T-cell (primary cell): ENCODE results near the gene EEA1. TPM values are rescaled to one million over a fixed set of nuclear protein-coding genes. Genes with fewer than 3 reads are reported as not detected.

Experiments used
- ATAC-seq, 4 experiments: fragments of 200-7000 bp in 3 of 4; fragments of 150-1000 bp in 1 of 4; cut with Tn5 transposase; replicated peaks in 1 of 4; 1 replicate in 3 of 4; 2 replicates in 1 of 4; pipeline ENCODE4 v1.10.0; 2021; ENCODE audit warnings: moderate library complexity in 3 of 4, mild to moderate bottlenecking in 2 of 4, moderate number of reproducible peaks in 1 of 4
- CTCF ChIA-PET, 2 donors: fragments of 300-600 bp; sonication (Branson Sonifier 250); formaldehyde crosslinking; loops; one replicate each; lab custom pipeline; 2022; ENCODE audit warnings: antibody characterized with exemption in 2 of 2; lab: Charles Lee
- POLR2A ChIA-PET, 2 donors: fragments of 300-600 bp; sonication (Branson Sonifier 250); formaldehyde crosslinking; loops; one replicate each; lab custom pipeline; 2022; ENCODE audit warnings: antibody characterized with exemption in 2 of 2; lab: Charles Lee
- DNase-seq, 35 experiments: peaks; one replicate each; pipeline versions ENCODE4 v3.0.0 to v3.0.0-alpha.2; 2013 to 2023
- H3K27ac ChIP-seq: one replicate; pipeline ENCODE4 v1.5.1; 2013; ENCODE audit warnings: low read length
- H3K27me3 ChIP-seq, 2 experiments: replicated peaks in 1 of 2; 1 replicate in 1 of 2; 2 replicates in 1 of 2; pipeline versions ENCODE4 v1.6.1 to v1.7.0; 2013; ENCODE audit warnings: low read length in 1 of 2, mixed read lengths in 1 of 2; ENCODE audit not compliant: control insufficient read depth in 2 of 2, insufficient read depth in 2 of 2; ENCODE audit errors: extremely low read depth in 1 of 2
- H3K36me3 ChIP-seq, 2 donors: 1 replicate in 1 of 2; 2 replicates in 1 of 2; pipeline versions ENCODE4 v1.6.1 to v1.7.0; 2013; ENCODE audit warnings: low read length in 1 of 2; ENCODE audit not compliant: control insufficient read depth in 2 of 2, insufficient read depth in 1 of 2; ENCODE audit errors: extremely low read depth in 1 of 2
- H3K4me1 ChIP-seq, 2 experiments: 1 replicate in 1 of 2; 2 replicates in 1 of 2; pipeline versions ENCODE4 v1.6.1 to v1.7.0; 2013; ENCODE audit warnings: low read length in 2 of 2, mixed read lengths in 1 of 2; ENCODE audit not compliant: insufficient read depth in 2 of 2, control insufficient read depth in 1 of 2; ENCODE audit errors: extremely low read depth in 1 of 2
- H3K4me3 ChIP-seq, 2 donors: 1 replicate in 1 of 2; 2 replicates in 1 of 2; pipeline versions ENCODE4 v1.5.1 to v1.7.0; 2013; ENCODE audit warnings: mild to moderate bottlenecking in 2 of 2, low read length in 1 of 2, moderate library complexity in 1 of 2; ENCODE audit not compliant: control insufficient read depth in 1 of 2; ENCODE audit errors: extremely low read depth in 1 of 2
- H3K9me3 ChIP-seq: 2 replicates; pipeline ENCODE4 v1.7.0; 2013
- H3K27ac Mint-ChIP-seq, 2 donors: one replicate each; pipeline ENCODE4 v1.8.0; 2020 to 2021; ENCODE audit warnings: mild to moderate bottlenecking in 2 of 2, mixed read lengths in 2 of 2
- H3K27me3 Mint-ChIP-seq, 2 donors: one replicate each; pipeline ENCODE4 v1.8.0; 2021 to 2022; ENCODE audit warnings: mixed read lengths in 2 of 2
- H3K36me3 Mint-ChIP-seq: one replicate; pipeline ENCODE4 v1.8.0; 2021; ENCODE audit warnings: mixed read lengths
- H3K4me1 Mint-ChIP-seq, 3 donors: one replicate each; pipeline ENCODE4 v1.8.0; 2020 to 2022; ENCODE audit warnings: mixed read lengths in 3 of 3, mild to moderate bottlenecking in 1 of 3
- H3K4me3 Mint-ChIP-seq, 3 donors: one replicate each; pipeline ENCODE4 v1.8.0; 2020 to 2022; ENCODE audit warnings: mild to moderate bottlenecking in 3 of 3, mixed read lengths in 3 of 3, moderate library complexity in 3 of 3
- H3K9me3 Mint-ChIP-seq, 3 donors: one replicate each; pipeline ENCODE4 v1.8.0; 2020 to 2022; ENCODE audit warnings: mixed read lengths in 3 of 3
- WGBS: methylation state at CpG from one replicate; pipeline ENCODE4 v1.1.5; 2013; ENCODE audit warnings: missing lambda C conversion rate; ENCODE audit not compliant: insufficient coverage; 5-methylcytosine and 5-hydroxymethylcytosine counted together
- total RNA-seq, 35 experiments: library from RNA in 6 of 35; stranded (reverse) in 6 of 35; fragments of 120-200 nt in 1 of 35; gene quantifications; one replicate each; pipeline versions ENCODE4 v1.2.1 to v1.2.4 and lab custom pipeline; 2013 to 2026

Gene EEA1
- total RNA-seq, 5 donors from 2014 or later (not counting 1 experiment from before 2014, with no cell fraction given), result 21.4 to 29.5 (median 23.5) TPM

DNA sequence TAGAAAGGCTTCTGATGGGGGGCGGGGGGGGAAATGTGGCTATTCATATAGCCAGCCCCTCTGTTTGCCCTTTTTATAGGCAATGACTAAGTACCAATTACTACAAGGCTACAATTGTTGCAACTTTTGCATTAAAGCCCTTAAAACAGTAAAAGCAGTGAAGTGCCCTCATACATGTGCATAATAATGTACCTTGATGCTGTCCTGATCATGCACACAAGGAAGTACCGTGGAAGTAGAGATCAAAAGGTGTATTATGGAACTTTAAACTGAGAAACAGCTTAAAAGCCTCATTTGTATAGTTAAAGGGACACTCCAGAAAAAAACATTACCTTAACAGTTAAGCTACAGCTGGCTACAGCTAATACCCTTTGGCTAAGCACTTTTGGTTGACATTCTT lies 114.5 kb downstream of the EEA1 start:
- CTCF ChIA-PET, result no interaction called here

DNA sequence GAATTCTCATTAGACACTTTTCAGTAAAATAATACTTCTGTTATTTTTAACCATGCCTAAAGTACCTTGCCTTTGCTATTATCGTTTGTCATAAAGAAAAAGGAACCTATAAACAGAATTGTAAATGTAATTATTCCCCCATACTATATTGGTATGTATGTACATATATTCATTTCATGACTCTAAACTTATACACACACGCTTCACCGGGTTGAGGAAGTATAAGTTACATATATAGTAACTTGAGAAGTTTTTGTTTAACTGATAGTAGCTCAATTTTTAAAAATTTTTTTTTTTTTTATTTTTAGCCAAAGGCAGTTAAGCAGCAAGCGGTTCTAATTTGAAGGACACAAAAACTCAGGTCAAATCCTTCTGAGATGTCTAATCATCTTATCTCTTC lies 118.7 kb downstream of the EEA1 start:
- Histone ChIP-seq H3K27ac (no peak overlapping the region), H3K36me3 (peaks cover 0 to 17% of the 10 kb centered on the region in 2 donors), H3K27me3 (no peaks in the 10 kb centered on the region), H3K9me3 (no peaks in the 10 kb centered on the region), H3K4me1 (no peaks in the 10 kb centered on the region), H3K4me3 (no peak overlapping the region)
- Mint-ChIP-seq H3K9me3 (no peaks in the 10 kb centered on the region), H3K4me1 (no peaks in the 10 kb centered on the region), H3K36me3 (peaks cover 55% of the 10 kb centered on the region), H3K27ac (no peak overlapping the region), H3K4me3 (no peak overlapping the region), H3K27me3 (no peaks in the 10 kb centered on the region)
- POLR2A ChIA-PET, result no interaction called here
- ATAC-seq (no peak), DNase-seq (no peak)
- CTCF ChIA-PET, result interaction anchor here in 1 of 2 donors (0.7 kb wide), 1 partner anchor 1161 kb away, joined by 4 read pairs; no protein-coding TSS in a partner anchor
- no CpG with 5 or more reads among the region's 4 CpGs for WGBS

More for the DNA sequence above, 114.5 kb downstream of the EEA1 start:
- ATAC-seq (no peak), DNase-seq (no peak)
- POLR2A ChIA-PET, result interaction anchor here in 1 of 2 donors (0.6 to 0.8 kb wide), 2 partner anchors 13 to 116 kb away, joined by 6 to 9 read pairs; no protein-coding TSS in a partner anchor
- Histone ChIP-seq H3K27me3 (no peaks in the 10 kb centered on the region), H3K4me1 (no peaks in the 10 kb centered on the region), H3K9me3 (no peaks in the 10 kb centered on the region), H3K4me3 (no peak overlapping the region), H3K27ac (no peak overlapping the region), H3K36me3 (peaks cover 0 to 15% of the 10 kb centered on the region in 2 donors)
- H3K9me3 Mint-ChIP-seq, result no peaks in the 10 kb centered on the region
- no peaks in the 10 kb centered on the region for H3K4me1 Mint-ChIP-seq
- H3K27me3 Mint-ChIP-seq, result no peaks in the 10 kb centered on the region
- peaks cover 37% of the 10 kb centered on the region for H3K36me3 Mint-ChIP-seq
- no CpG with 5 or more reads among the region's 2 CpGs for WGBS
- H3K27ac Mint-ChIP-seq, result no peak overlapping the region
- no peak overlapping the region for H3K4me3 Mint-ChIP-seq

DNA sequence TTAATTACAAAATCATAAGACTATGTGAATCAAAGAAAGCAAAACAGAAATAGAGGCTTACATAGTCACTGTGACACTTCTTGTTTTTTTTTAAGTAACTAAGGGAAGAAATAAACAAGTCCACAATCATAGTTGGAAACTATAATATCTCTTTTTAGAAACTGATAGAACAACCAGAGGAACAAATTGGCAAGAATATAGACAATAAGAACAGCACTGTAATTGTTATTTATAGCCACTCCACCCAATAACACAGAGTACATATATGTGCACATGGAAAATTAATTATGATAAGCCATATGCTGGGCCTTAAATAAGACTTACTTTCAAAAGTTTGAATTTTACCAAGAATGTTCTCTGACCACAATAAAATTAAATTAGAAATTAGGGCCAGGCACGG lies 125.2 kb downstream of the EEA1 start:
- Histone ChIP-seq H3K4me1 (no peaks in the 10 kb centered on the region), H3K4me3 (no peak overlapping the region), H3K9me3 (no peaks in the 10 kb centered on the region), H3K27ac (no peak overlapping the region), H3K27me3 (no peaks in the 10 kb centered on the region), H3K36me3 (peaks cover 0 to 38% of the 10 kb centered on the region in 2 donors)
- POLR2A ChIA-PET, result no interaction called here
- no peak overlapping the region for H3K27ac Mint-ChIP-seq
- DNase-seq, result no peak
- H3K36me3 Mint-ChIP-seq, result peaks cover 58% of the 10 kb centered on the region
- CTCF ChIA-PET, result no interaction called here
- H3K4me1 Mint-ChIP-seq, result peaks cover 0 to 3% (median 0%) of the 10 kb centered on the region in 3 donors
- H3K4me3 Mint-ChIP-seq, result no peak overlapping the region
- no peak for ATAC-seq
- H3K27me3 Mint-ChIP-seq, result no peaks in the 10 kb centered on the region
- no peaks in the 10 kb centered on the region for H3K9me3 Mint-ChIP-seq
- no CpG with 5 or more reads among the region's 1 CpG for WGBS

DNA sequence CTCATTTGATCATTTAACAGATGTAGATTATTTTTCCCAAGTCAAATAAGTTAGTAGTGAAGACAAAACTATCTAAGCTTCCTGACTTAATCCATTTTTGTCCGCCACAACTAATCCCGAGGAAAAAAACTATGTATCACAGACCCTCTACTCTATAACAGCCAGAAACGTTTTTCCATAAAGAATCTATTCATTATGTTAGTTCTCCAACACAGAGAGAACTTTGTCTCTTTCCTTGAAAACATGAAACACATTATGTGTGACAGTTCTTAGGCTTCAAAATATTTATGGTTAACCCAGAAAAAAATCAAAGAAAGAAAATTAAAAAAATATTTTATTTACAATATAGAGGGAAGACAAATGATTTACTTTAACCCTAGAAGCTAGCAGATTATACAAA lies 126.2 kb downstream of the EEA1 start:
- H3K36me3 Mint-ChIP-seq, result peaks cover 55% of the 10 kb centered on the region

DNA sequence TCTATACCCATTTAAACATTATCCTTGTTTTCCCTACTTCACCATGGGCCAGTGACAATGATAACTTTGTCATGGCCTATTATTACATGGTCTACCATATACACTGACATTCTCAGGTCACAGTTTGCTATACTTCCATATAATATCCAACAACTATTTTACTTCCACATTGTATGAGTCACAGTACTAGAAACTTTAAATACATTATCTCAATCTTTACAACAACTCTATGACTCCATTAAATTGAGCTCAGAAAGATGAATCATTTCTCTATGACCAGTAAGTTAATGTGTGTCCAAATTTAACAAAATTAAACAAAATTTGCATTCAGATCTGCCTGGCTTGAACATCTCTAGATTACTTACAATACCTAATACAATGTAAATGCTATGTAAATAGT lies 132.4 kb downstream of the EEA1 start:
- ATAC-seq, result no peak
- no peaks in the 10 kb centered on the region for H3K27me3 ChIP-seq

More for the DNA sequence above, 126.2 kb downstream of the EEA1 start:
- ATAC-seq (no peak), DNase-seq (no peak)
- H3K36me3 ChIP-seq, result peaks cover 0 to 33% of the 10 kb centered on the region in 2 donors
- Mint-ChIP-seq H3K9me3 (no peaks in the 10 kb centered on the region), H3K27me3 (no peaks in the 10 kb centered on the region), H3K4me3 (no peak overlapping the region), H3K27ac (no peak overlapping the region), H3K4me1 (peaks cover 0 to 3% (median 0%) of the 10 kb centered on the region in 3 donors)
- ChIA-PET CTCF (no interaction called here), POLR2A (no interaction called here)
- H3K4me1 ChIP-seq, result no peaks in the 10 kb centered on the region
- H3K4me3 ChIP-seq, result no peak overlapping the region
- 100% methylated on average over 1 of the region's 3 CpGs for WGBS
- no peaks in the 10 kb centered on the region for H3K9me3 ChIP-seq
- no peaks in the 10 kb centered on the region for H3K27me3 ChIP-seq
- no peak overlapping the region for H3K27ac ChIP-seq

DNA sequence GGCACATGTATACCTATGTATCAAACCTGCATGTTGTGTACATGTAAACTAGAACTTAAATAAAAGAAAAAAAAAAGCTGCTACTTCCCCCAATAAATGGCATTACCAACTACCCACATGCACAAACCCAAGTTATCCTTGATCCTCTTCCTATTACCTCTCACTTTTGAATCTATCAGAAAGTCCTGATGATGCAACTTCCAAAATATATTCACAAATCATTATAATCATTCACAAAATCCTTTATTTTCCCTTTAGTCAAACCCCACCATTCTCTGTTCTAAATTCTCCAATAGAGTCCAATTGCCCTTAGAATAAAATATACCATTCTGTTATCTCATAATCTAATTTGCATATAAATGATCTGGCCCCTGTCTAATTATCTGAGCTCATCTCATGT lies 134.3 kb downstream of the EEA1 start:
- Histone ChIP-seq H3K4me3 (no peak overlapping the region), H3K4me1 (no peaks in the 10 kb centered on the region), H3K9me3 (no peaks in the 10 kb centered on the region), H3K27me3 (no peaks in the 10 kb centered on the region), H3K36me3 (peaks cover 0 to 7% of the 10 kb centered on the region in 2 donors), H3K27ac (no peak overlapping the region)
- peaks cover 75% of the 10 kb centered on the region for H3K36me3 Mint-ChIP-seq
- H3K9me3 Mint-ChIP-seq, result peaks cover 8 to 27% (median 14%) of the 10 kb centered on the region in 3 donors
- no peaks in the 10 kb centered on the region for H3K27me3 Mint-ChIP-seq
- H3K4me3 Mint-ChIP-seq, result no peak overlapping the region
- ATAC-seq (no peak), DNase-seq (no peak)
- POLR2A ChIA-PET, result interaction anchor here in 1 of 2 donors (1.0 kb wide), 1 partner anchor 115 kb away, joined by 3 read pairs; no protein-coding TSS in a partner anchor
- no peak overlapping the region for H3K27ac Mint-ChIP-seq
- peaks cover 12 to 18% (median 15%) of the 10 kb centered on the region in 3 donors for H3K4me1 Mint-ChIP-seq
- CTCF ChIA-PET, result interaction anchor here (0.6 to 1.3 kb wide), 4 partner anchors 11 to 628 kb away, joined by 3 to 14 read pairs (median 3); no protein-coding TSS in a partner anchor

More for the DNA sequence above, 132.4 kb downstream of the EEA1 start:
- no peaks in the 10 kb centered on the region for H3K9me3 ChIP-seq
- peaks cover 5 to 7% (median 6%) of the 10 kb centered on the region in 3 donors for H3K4me1 Mint-ChIP-seq
- CTCF ChIA-PET, result interaction anchor here (0.5 to 1.6 kb wide), 4 partner anchors 11 to 98 kb away, joined by 3 to 5 read pairs (median 4); no protein-coding TSS in a partner anchor
- POLR2A ChIA-PET, result interaction anchor here in 1 of 2 donors (0.6 to 0.7 kb wide), 2 partner anchors 80 to 1466 kb away, joined by 4 to 5 read pairs; no protein-coding TSS in a partner anchor
- H3K36me3 Mint-ChIP-seq, result peaks cover 69% of the 10 kb centered on the region
- H3K9me3 Mint-ChIP-seq, result peaks cover 5 to 16% (median 8%) of the 10 kb centered on the region in 3 donors
- H3K27ac ChIP-seq, result no peak overlapping the region
- H3K4me3 Mint-ChIP-seq, result no peak overlapping the region
- no peak overlapping the region for H3K4me3 ChIP-seq
- H3K36me3 ChIP-seq, result peaks cover 0 to 22% of the 10 kb centered on the region in 2 donors
- H3K27ac Mint-ChIP-seq, result no peak overlapping the region
- no peak for DNase-seq
- no peaks in the 10 kb centered on the region for H3K4me1 ChIP-seq
- no peaks in the 10 kb centered on the region for H3K27me3 Mint-ChIP-seq
